ENCODE data around the gene PSMB7. TPM values are rescaled to one million over a fixed set of nuclear protein-coding genes. Genes with fewer than 3 reads are reported as not detected.

PSMB7 gene
- total RNA-seq, 4 donors from 2014 or later: 265 to 438 (median 354) TPM

GRCh38 chr9:124377551-124378406 is 37.5 kb downstream of the PSMB7 start:
- in situ Hi-C loops (cut with MboI; ENCODE audit: low sequenced_read_pairs in 4 of 4): no loop called here
- no peak for DNase-seq
- no peak overlapping the region for H3K27ac ChIP-seq
- H3K36me3 ChIP-seq: peaks cover 0 to 24% of the 10 kb centered on the region in 2 donors
- TF ChIP-seq, protein P1, sequence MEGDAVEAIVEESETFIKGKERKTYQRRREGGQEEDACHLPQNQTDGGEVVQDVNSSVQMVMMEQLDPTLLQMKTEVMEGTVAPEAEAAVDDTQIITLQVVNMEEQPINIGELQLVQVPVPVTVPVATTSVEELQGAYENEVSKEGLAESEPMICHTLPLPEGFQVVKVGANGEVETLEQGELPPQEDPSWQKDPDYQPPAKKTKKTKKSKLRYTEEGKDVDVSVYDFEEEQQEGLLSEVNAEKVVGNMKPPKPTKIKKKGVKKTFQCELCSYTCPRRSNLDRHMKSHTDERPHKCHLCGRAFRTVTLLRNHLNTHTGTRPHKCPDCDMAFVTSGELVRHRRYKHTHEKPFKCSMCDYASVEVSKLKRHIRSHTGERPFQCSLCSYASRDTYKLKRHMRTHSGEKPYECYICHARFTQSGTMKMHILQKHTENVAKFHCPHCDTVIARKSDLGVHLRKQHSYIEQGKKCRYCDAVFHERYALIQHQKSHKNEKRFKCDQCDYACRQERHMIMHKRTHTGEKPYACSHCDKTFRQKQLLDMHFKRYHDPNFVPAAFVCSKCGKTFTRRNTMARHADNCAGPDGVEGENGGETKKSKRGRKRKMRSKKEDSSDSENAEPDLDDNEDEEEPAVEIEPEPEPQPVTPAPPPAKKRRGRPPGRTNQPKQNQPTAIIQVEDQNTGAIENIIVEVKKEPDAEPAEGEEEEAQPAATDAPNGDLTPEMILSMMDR (IDR thresholded peaks at IDR 0.05 in 4 of 5, conservative IDR thresholded peaks at IDR 0.05 in 1 of 5): no peak
- TF ChIP-seq POLR2A (IDR thresholded peaks at IDR 0.05): no peak
- H3K4me1 ChIP-seq: peaks cover 14 to 20% of the 10 kb centered on the region in 2 donors
- H3K9me3 ChIP-seq: no peaks in the 10 kb centered on the region
- H3K27me3 ChIP-seq: no peaks in the 10 kb centered on the region
- intact Hi-C loops (cut with DNase I; ENCODE audit: low total_unique reads): no loop called here
- H3K4me3 ChIP-seq: no peak overlapping the region
- ATAC-seq: no peak

DNA sequence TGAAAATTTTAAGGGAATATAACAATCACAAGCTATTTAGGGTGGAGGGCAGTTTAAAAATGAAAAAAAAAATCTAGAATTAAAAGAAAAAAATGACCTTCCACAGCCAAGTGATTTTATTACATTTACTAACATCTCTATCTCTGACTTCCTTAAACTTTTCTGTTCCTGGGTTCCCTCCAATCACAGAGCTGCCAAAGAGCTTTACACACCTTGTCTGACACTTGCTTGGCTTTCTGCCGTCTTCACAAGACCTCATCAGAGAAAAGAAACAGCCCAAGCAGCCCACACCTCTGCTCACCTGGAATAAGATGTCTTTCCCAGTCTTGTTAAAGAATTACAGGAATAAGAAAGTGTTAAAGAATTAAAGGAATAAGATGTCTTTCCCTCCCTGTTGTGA is 38.9 kb downstream of the PSMB7 start:
- peaks cover 28 to 35% of the 10 kb centered on the region in 2 donors for H3K4me1 ChIP-seq

GRCh38 chr9:124375726-124376125 is 39.5 kb downstream of the PSMB7 start:
- no peak for DNase-seq
- peaks cover 0 to 11% of the 10 kb centered on the region in 2 donors for H3K36me3 ChIP-seq
- H3K27ac ChIP-seq: no peak overlapping the region
- no peak overlapping the region for H3K4me3 ChIP-seq
- TF ChIP-seq, protein P1 (IDR thresholded peaks at IDR 0.05 in 4 of 5, conservative IDR thresholded peaks at IDR 0.05 in 1 of 5): no peak
- TF ChIP-seq POLR2A (IDR thresholded peaks at IDR 0.05): no peak
- in situ Hi-C loops (cut with MboI; ENCODE audit: low sequenced_read_pairs in 4 of 4): no loop called here
- intact Hi-C loops (cut with DNase I; ENCODE audit: low total_unique reads): no loop called here
- H3K4me1 ChIP-seq: peaks cover 34 to 41% of the 10 kb centered on the region in 2 donors
- H3K27me3 ChIP-seq: no peaks in the 10 kb centered on the region
- no peaks in the 10 kb centered on the region for H3K9me3 ChIP-seq
- ATAC-seq: no peak

More for the DNA sequence above, 38.9 kb downstream of the PSMB7 start:
- DNase-seq (no peak), ATAC-seq (no peak)
- no peaks in the 10 kb centered on the region for H3K9me3 ChIP-seq
- no peak overlapping the region for H3K4me3 ChIP-seq
- no peaks in the 10 kb centered on the region for H3K27me3 ChIP-seq
- TF ChIP-seq POLR2A (IDR thresholded peaks at IDR 0.05): no peak
- TF ChIP-seq, protein P1 (IDR thresholded peaks at IDR 0.05 in 4 of 5, conservative IDR thresholded peaks at IDR 0.05 in 1 of 5): no peak
- H3K27ac ChIP-seq: no peak overlapping the region
- intact Hi-C loops (cut with DNase I; ENCODE audit: low total_unique reads) (no loop called here), in situ Hi-C loops (cut with MboI; ENCODE audit: low sequenced_read_pairs in 4 of 4) (no loop called here)
- peaks cover 0 to 16% of the 10 kb centered on the region in 2 donors for H3K36me3 ChIP-seq

- intact Hi-C loops (cut with DNase I; ENCODE audit: low total_unique reads): no loop called here
- in situ Hi-C loops (cut with MboI; ENCODE audit: low sequenced_read_pairs in 4 of 4): no loop called here
- Histone ChIP-seq H3K9me3 (no peaks in the 10 kb centered on the region), H3K27ac (no peak overlapping the region), H3K4me3 (no peak overlapping the region), H3K36me3 (no peaks in the 10 kb centered on the region), H3K27me3 (no peaks in the 10 kb centered on the region), H3K4me1 (peaks cover 43 to 52% of the 10 kb centered on the region in 2 donors)
- TF ChIP-seq, protein P1 (IDR thresholded peaks at IDR 0.05 in 4 of 5, conservative IDR thresholded peaks at IDR 0.05 in 1 of 5): no peak
- TF ChIP-seq POLR2A (IDR thresholded peaks at IDR 0.05): no peak
- no peak for DNase-seq
- ATAC-seq: no peak
Measured at GRCh38 chr9:124373851-124374250, 41.4 kb downstream of the PSMB7 start.

Data from gastrocnemius medialis (tissue), 4 donors.